Measurements from ENCODE around the gene SIAH2. TPM values are rescaled to one million over a fixed set of nuclear protein-coding genes. Genes with fewer than 3 reads are reported as not detected.

Gene SIAH2
- total and polyA plus RNA-seq, 2 of the 8 experiments (the other 6 are each of a cell fraction or from before 2014, with no cell fraction given) = 23.9 to 34.2 TPM

DNA sequence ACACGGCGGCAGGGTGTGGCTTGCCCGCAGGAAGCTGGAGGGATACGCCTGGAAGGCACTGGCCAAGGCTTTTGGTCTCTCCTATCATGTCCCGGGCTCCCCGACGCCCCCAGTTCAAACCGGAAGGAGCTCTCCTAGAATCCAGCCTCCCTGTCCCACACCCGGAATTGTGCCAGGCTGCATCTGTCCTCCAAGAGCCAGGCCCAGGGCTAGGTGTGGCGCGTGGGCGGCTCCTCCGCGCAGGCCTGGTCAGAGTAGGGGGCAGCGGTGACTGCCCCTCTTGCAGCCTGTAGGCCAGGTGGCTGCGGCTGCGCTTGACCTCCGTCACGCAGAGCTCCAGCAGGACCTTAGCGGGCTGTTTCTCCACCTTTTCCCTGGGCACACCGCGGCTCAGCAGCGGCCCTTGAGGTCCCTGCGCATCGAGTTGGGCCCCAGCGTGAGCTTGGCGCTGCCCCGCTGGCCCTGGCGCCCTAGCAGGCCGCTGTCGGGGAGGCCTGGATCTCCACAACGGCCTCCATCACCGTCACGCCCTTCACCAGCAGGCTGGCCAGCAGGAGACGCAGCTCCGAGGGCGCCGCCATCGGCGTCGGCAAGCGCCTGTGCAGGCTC lies 15.9 kb upstream of the SIAH2 start:
- Histone ChIP-seq H3K9ac (replicated peaks in 1 of 4; ENCODE audit: extremely low read depth in 1 of 4, low read depth in 3 of 4, low read length in 3 of 4) (no peak overlapping the region), H2BK120ac (replicated peaks; ENCODE audit: low read depth, low read length) (no peak overlapping the region), H3K18ac (ENCODE audit: extremely low read depth, low read length) (no peak overlapping the region), H3K14ac (ENCODE audit: insufficient read length) (no peak overlapping the region), H3K4me3 (ENCODE audit: extremely low read depth in 1 of 4, insufficient read depth in 2 of 4, low read depth in 3 of 4, low read length in 4 of 4) (no peak overlapping the region), H4K91ac (replicated peaks; ENCODE audit: insufficient read length, low read length) (no peak overlapping the region), H4K5ac (ENCODE audit: insufficient read length, low read depth, low read length) (no peak overlapping the region), H3K27me3 (replicated peaks in 1 of 4; ENCODE audit: control insufficient read depth in 3 of 4, extremely low read depth in 1 of 4, insufficient read depth in 3 of 4, low read length in 3 of 4) (no peaks in the 10 kb centered on the region), H2BK5ac (ENCODE audit: low read depth, low read length) (0 out of 2 replicates have a peak overlapping the region, but pooled peaks have one; percentile 35), H2BK20ac (ENCODE audit: low read length) (no peak overlapping the region), H2AK5ac (ENCODE audit: low read depth, low read length) (no peak overlapping the region), H2BK12ac (ENCODE audit: low read depth, low read length) (no peak overlapping the region), H3K36me3 (ENCODE audit: control insufficient read depth in 2 of 4, insufficient read depth in 4 of 4, low read length in 3 of 4) (no peaks in the 10 kb centered on the region), H3K79me1 (ENCODE audit: low read depth, low read length) (no peaks in the 10 kb centered on the region), H3K23me2 (ENCODE audit: low read depth, low read length) (no peaks in the 10 kb centered on the region), H4K20me1 (replicated peaks in 1 of 2; ENCODE audit: control insufficient read depth in 1 of 2, insufficient read depth in 2 of 2, low read length in 2 of 2) (no peaks in the 10 kb centered on the region), H3K56ac (replicated peaks; ENCODE audit: insufficient read length, low read depth, low read length) (no peak overlapping the region), H3K27ac (ENCODE audit: low read depth, low read length) (no peak overlapping the region), H3K4ac (replicated peaks; ENCODE audit: insufficient read length, low read depth, low read length) (no peak overlapping the region), H3K4me2 (ENCODE audit: insufficient read depth in 1 of 2, low read depth in 2 of 2, low read length in 2 of 2) (no peak overlapping the region), H2AFZ (ENCODE audit: low read length) (no peak overlapping the region), H3K79me2 (ENCODE audit: control insufficient read depth in 1 of 2, insufficient read depth in 2 of 2, low read length in 2 of 2) (no peaks in the 10 kb centered on the region), H3K4me1 (replicated peaks in 1 of 4; ENCODE audit: control insufficient read depth in 3 of 4, insufficient read depth in 4 of 4, low read length in 3 of 4) (no peaks in the 10 kb centered on the region), H4K8ac (ENCODE audit: extremely low read depth, insufficient read depth, low read length) (peak overlapping the region; percentile 83; the same call in 1 of the 2 replicates), H2BK15ac (ENCODE audit: low read length) (no peak overlapping the region), H3K23ac (ENCODE audit: insufficient read length) (no peak overlapping the region), H3K9me3 (ENCODE audit: insufficient read depth in 2 of 2, low read depth in 1 of 2, low read length in 1 of 2) (peaks cover 3% of the 10 kb centered on the region in 2 experiments; a peak in 2 of 4 replicates)
- CTCF ChIA-PET (ENCODE audit: partially characterized antibody) = interaction anchor here (0.8 to 8.2 kb wide), 22 partner anchors 8 to 211 kb away, joined by 3 to 71 read pairs (median 5); partner anchors contain the start of gene SIAH2
- 95% methylated on average over 40 of the region's 42 CpGs; no CpG with 5 or more reads in 1 of the 2 experiments for WGBS, 2 experiments (ENCODE audit: extremely low coverage in 1 of 2, insufficient coverage in 1 of 2, insufficient read length in 1 of 2, insufficient replicate concordance in 2 of 2, low coverage in 1 of 2, low lambda C conversion rate in 2 of 2, missing lambda C conversion rate in 1 of 2)
- FAIRE-seq = no peak
- POLR2A ChIA-PET (ENCODE audit: partially characterized antibody) = interaction anchor here (0.6 to 1.2 kb wide), 2 partner anchors 15 to 452 kb away, joined by 4 read pairs; no protein-coding TSS in a partner anchor
- no peak for DNase-seq (ENCODE audit: low read depth in 1 of 2, low spot score in 2 of 2)
- TF ChIP-seq TAF7 (optimal IDR thresholded peaks at IDR 0.05; ENCODE audit: borderline replicate concordance, low read depth, low read length) (no peak), BACH1 (IDR thresholded peaks at IDR 0.05; ENCODE audit: low read length) (no peak), TEAD4 (IDR thresholded peaks at IDR 0.05; ENCODE audit: low read depth, low read length) (no peak), RFX5 (IDR thresholded peaks at IDR 0.05; ENCODE audit: borderline replicate concordance, low read depth, low read length) (no peak), GTF2F1 (IDR thresholded peaks at IDR 0.05; ENCODE audit: borderline replicate concordance, low read depth, low read length) (no peak)
- TF ChIP-seq, protein P1, sequence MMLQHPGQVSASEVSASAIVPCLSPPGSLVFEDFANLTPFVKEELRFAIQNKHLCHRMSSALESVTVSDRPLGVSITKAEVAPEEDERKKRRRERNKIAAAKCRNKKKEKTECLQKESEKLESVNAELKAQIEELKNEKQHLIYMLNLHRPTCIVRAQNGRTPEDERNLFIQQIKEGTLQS (IDR thresholded peaks at IDR 0.05; ENCODE audit: insufficient read depth, low read depth, low read length) = no peak
